Activated CD4-positive, CD25-positive, alpha-beta regulatory T cell treated with anti-CD3 and anti-CD28 coated beads, Interleukin-2, amount 50 U/mL, for 16 hours (primary cell): ENCODE data around the gene TWIST1.

Experiments used
- DNase-seq: peaks from one replicate; pipeline ENCODE4 v3.0.0-alpha.2; 2020; ENCODE audit warnings: low read depth, low spot score

Gene TWIST1

GRCh38 chr7:19095353-19095860, 22.0 kb downstream of the TWIST1 start:
- no peak for DNase-seq

- no peak for DNase-seq
Measured at GRCh38 chr7:19094598-19095352, 22.7 kb downstream of the TWIST1 start.

GRCh38 chr7:19094138-19094537, 23.3 kb downstream of the TWIST1 start:
- no peak for DNase-seq

GRCh38 chr7:19091550-19092200, 25.8 kb downstream of the TWIST1 start:
- DNase-seq, result no peak

- no peak for DNase-seq
Measured at GRCh38 chr7:19090526-19090925, 26.9 kb downstream of the TWIST1 start.

- no peak for DNase-seq
Measured at GRCh38 chr7:19089797-19090196, 27.6 kb downstream of the TWIST1 start.

- DNase-seq, result no peak
Measured at GRCh38 chr7:19089378-19089777, 28.1 kb downstream of the TWIST1 start.

GRCh38 chr7:19080093-19080492, 37.3 kb downstream of the TWIST1 start:
- DNase-seq, result no peak

- DNase-seq, result no peak
Measured at GRCh38 chr7:19079066-19079465, 38.4 kb downstream of the TWIST1 start.

- no peak for DNase-seq
Measured at GRCh38 chr7:19069842-19070241, 47.6 kb downstream of the TWIST1 start.

- DNase-seq, result no peak
Measured at GRCh38 chr7:19066170-19066569, 51.3 kb downstream of the TWIST1 start.
